Ishikawa (cell line): Measurements from ENCODE around the gene ONECUT3.

Experiments
- CEBPB ChIP-seq: IDR thresholded peaks from 2 replicates; pipeline ENCODE4 v1.6.1; 2012
- CREB1 ChIP-seq: IDR thresholded peaks from 2 replicates; pipeline ENCODE4 v1.6.1; 2012; ENCODE audit warnings: low read depth
- EGR1 ChIP-seq: IDR thresholded peaks from 2 replicates; pipeline ENCODE4 v1.6.1; 2012
- EP300 ChIP-seq: IDR thresholded peaks from 2 replicates; pipeline ENCODE4 v1.6.1; 2012; ENCODE audit warnings: borderline replicate concordance
- FOXM1 ChIP-seq: IDR thresholded peaks from 2 replicates; pipeline ENCODE4 v1.6.1; 2012; ENCODE audit warnings: low read depth, borderline replicate concordance
- MAX ChIP-seq: IDR thresholded peaks from 2 replicates; pipeline ENCODE4 v1.6.1; 2012
- NFIC ChIP-seq: IDR thresholded peaks from 2 replicates; pipeline ENCODE4 v1.6.1; 2012
- RAD21 ChIP-seq: IDR thresholded peaks from 2 replicates; pipeline ENCODE4 v1.6.1; 2012; ENCODE audit warnings: low read depth
- REST ChIP-seq: IDR thresholded peaks from 2 replicates; pipeline ENCODE4 v1.6.1; 2012; ENCODE audit warnings: low read depth, mild to moderate bottlenecking
- TAF1 ChIP-seq: IDR thresholded peaks from 2 replicates; pipeline ENCODE4 v1.6.1; 2012; ENCODE audit warnings: low read depth, mild to moderate bottlenecking
- TCF12 ChIP-seq: IDR thresholded peaks from 2 replicates; pipeline ENCODE4 v1.6.1; 2012; ENCODE audit warnings: low read depth
- TEAD4 ChIP-seq: IDR thresholded peaks from 2 replicates; pipeline ENCODE4 v1.6.1; 2012
- USF1 ChIP-seq: IDR thresholded peaks from 2 replicates; pipeline ENCODE4 v1.6.1; 2012
- YY1 ChIP-seq: IDR thresholded peaks from 2 replicates; pipeline ENCODE4 v1.6.1; 2012; ENCODE audit warnings: low read depth
- ZBTB7A ChIP-seq: IDR thresholded peaks from 2 replicates; pipeline ENCODE4 v1.6.1; 2012; ENCODE audit warnings: low read depth

Gene ONECUT3

GRCh38 chr19:1752757-1753728, at the start of gene ONECUT3:
TSS of gene ONECUT3 (plus strand) at chr19:1753506. CDS start at chr19:1753663, 157 bp downstream.
- no peak for TF ChIP-seq TCF12
- no peak for TF ChIP-seq RAD21
- no peak for TF ChIP-seq EP300
- TF ChIP-seq TAF1 = no peak
- TF ChIP-seq REST = no peak
- TF ChIP-seq YY1 = no peak
- TF ChIP-seq FOXM1 = no peak
- TF ChIP-seq TEAD4 = no peak
- TF ChIP-seq NFIC = no peak
- no peak for TF ChIP-seq EGR1

- TF ChIP-seq FOXM1 (no peak), ZBTB7A (no peak), MAX (no peak), TCF12 (no peak), YY1 (no peak), USF1 (no peak), CREB1 (no peak), CEBPB (no peak), EGR1 (no peak), TEAD4 (no peak)
These were observed 49.0 kb upstream of the ONECUT3 start for GRCh38 chr19:1704339-1704738.

- TF ChIP-seq EGR1 = no peak
- no peak for TF ChIP-seq MAX
- TF ChIP-seq FOXM1 = no peak
- TF ChIP-seq ZBTB7A = no peak
- TF ChIP-seq CREB1 = no peak
- no peak for TF ChIP-seq REST
- no peak for TF ChIP-seq TEAD4
- TF ChIP-seq CEBPB = no peak
- TF ChIP-seq YY1 = no peak
- TF ChIP-seq TAF1 = no peak
- no peak for TF ChIP-seq EP300
- no peak for TF ChIP-seq USF1
- TF ChIP-seq RAD21 = no peak
These were observed 47.9 kb upstream of the ONECUT3 start for GRCh38 chr19:1705367-1705766.

GRCh38 chr19:1707240-1707639, 46.1 kb upstream of the ONECUT3 start:
- TF ChIP-seq FOXM1 (no peak), TAF1 (no peak)

- TF ChIP-seq NFIC (no peak), CEBPB (no peak), FOXM1 (no peak), TEAD4 (no peak), CREB1 (no peak), EP300 (no peak), USF1 (no peak), REST (no peak)
These were observed 40.1 kb upstream of the ONECUT3 start for GRCh38 chr19:1713170-1713569.
